A673 (cell line): ENCODE measurements around the gene ERP44. TPM values are rescaled to one million over a fixed set of nuclear protein-coding genes. Genes with fewer than 3 reads are reported as not detected.

Source experiments
- BruUV-seq: library from RNA; stranded (reverse); fragments of 400-500 nt; replicated peaks from 2 replicates; lab custom pipeline; 2021; lab: Mats Ljungman, UMichigan
- CTCF ChIA-PET: fragments of 300-600 bp; sonication (Branson Sonifier 250); formaldehyde crosslinking; loops from one replicate; lab custom pipeline; 2022; ENCODE audit warnings: antibody characterized with exemption; lab: Charles Lee
- POLR2A ChIA-PET: fragments of 300-600 bp; sonication (Branson Sonifier 250); formaldehyde crosslinking; loops from one replicate; lab custom pipeline; 2022; ENCODE audit warnings: antibody characterized with exemption; ENCODE audit not compliant: low non-redundant PET; lab: Charles Lee
- DNase-seq: peaks from one replicate; pipeline ENCODE4 v3.0.0-alpha.2; 2015; ENCODE audit warnings: low spot score
- H3K27ac ChIP-seq: fragments of 200-600 bp; sonication (generic); 2 replicates; pipeline ENCODE4 v1.5.1; 2016; ENCODE audit warnings: mixed run types, low read depth, mild to moderate bottlenecking, mixed read lengths, antibody characterized with exemption, low read length; ENCODE audit not compliant: poor library complexity, severe bottlenecking
- H3K27me3 ChIP-seq: fragments of 200-600 bp; sonication (generic); replicated peaks from 2 replicates; pipeline ENCODE4 v1.6.1; 2017; ENCODE audit warnings: mixed run types, low read depth, mild to moderate bottlenecking, mixed read lengths, antibody characterized with exemption, low read length; ENCODE audit not compliant: insufficient read depth, poor library complexity
- H3K36me3 ChIP-seq: fragments of 200-600 bp; sonication (generic); 2 replicates; pipeline ENCODE4 v1.6.1; 2016; ENCODE audit warnings: mixed run types, mild to moderate bottlenecking, mixed read lengths, antibody characterized with exemption, low read length; ENCODE audit not compliant: insufficient read depth, poor library complexity, severe bottlenecking
- H3K4me1 ChIP-seq: fragments of 200-600 bp; sonication (generic); 2 replicates; pipeline ENCODE4 v1.6.1; 2017; ENCODE audit warnings: mixed run types, mild to moderate bottlenecking, mixed read lengths, antibody characterized with exemption, low read length; ENCODE audit not compliant: insufficient read depth, poor library complexity, severe bottlenecking
- H3K4me3 ChIP-seq: fragments of 200-600 bp; sonication (generic); 2 replicates; pipeline ENCODE4 v1.5.1; 2016; ENCODE audit warnings: low read depth, mixed run types, mild to moderate bottlenecking, mixed read lengths, low read length; ENCODE audit not compliant: poor library complexity, severe bottlenecking
- H3K9me3 ChIP-seq: fragments of 200-600 bp; sonication (generic); 2 replicates; pipeline ENCODE4 v1.6.1; 2016; ENCODE audit warnings: mixed run types, low read depth, mild to moderate bottlenecking, mixed read lengths, antibody characterized with exemption, low read length; ENCODE audit not compliant: poor library complexity, severe bottlenecking
- CTCF ChIP-seq: fragments of 300-800, 200-600 bp; sonication (generic); conservative IDR thresholded peaks from 2 replicates; pipeline ENCODE4 v1.5.1; 2017; ENCODE audit warnings: low read depth, mild to moderate bottlenecking, antibody characterized with exemption, low read length, moderate library complexity, mixed read lengths
- EZH2 ChIP-seq: fragments of 200-600 bp; sonication (generic); IDR thresholded peaks from 2 replicates; pipeline ENCODE4 v1.6.1; 2017; ENCODE audit warnings: borderline replicate concordance, low read depth, mild to moderate bottlenecking, mixed read lengths, antibody characterized with exemption, low read length; ENCODE audit not compliant: poor library complexity, severe bottlenecking
- intact Hi-C: fragments of 100-400 bp; cut with micrococcal nuclease; formaldehyde crosslinking; loops from one replicate; pipeline ENCODE4 v1.10.0; 2022; ENCODE audit not compliant: unreplicated experiment
- total RNA-seq: library from RNA; stranded (reverse); gene quantifications from 2 replicates; pipeline ENCODE4 v1.2.3, GENCODE V29; 2021

ERP44 gene
- total RNA-seq, 1 experiment from 2014 or later: 16.8 TPM

GRCh38 chr9:99931155-99931840 is 167.5 kb downstream of the ERP44 start:
- POLR2A ChIA-PET: no interaction called here
- Histone ChIP-seq H3K27me3 (no peaks in the 10 kb centered on the region), H3K4me1 (no peaks in the 10 kb centered on the region), H3K4me3 (no peak overlapping the region), H3K36me3 (peaks cover 4% of the 10 kb centered on the region), H3K9me3 (peaks cover 6% of the 10 kb centered on the region), H3K27ac (no peak overlapping the region)
- TF ChIP-seq CTCF (no peak), EZH2 (no peak)
- no TSS peak for BruUV-seq
- no peak for DNase-seq
- CTCF ChIA-PET: no interaction called here
- intact Hi-C loops: no loop called here

- BruUV-seq: no TSS peak
- POLR2A ChIA-PET: no interaction called here
- DNase-seq: no peak
- Histone ChIP-seq H3K36me3 (peaks cover 7% of the 10 kb centered on the region), H3K9me3 (peaks cover 14% of the 10 kb centered on the region), H3K27me3 (no peaks in the 10 kb centered on the region), H3K4me3 (no peak overlapping the region), H3K4me1 (no peaks in the 10 kb centered on the region), H3K27ac (no peak overlapping the region)
- TF ChIP-seq EZH2 (no peak), CTCF (no peak)
- intact Hi-C loops: no loop called here
- CTCF ChIA-PET: no interaction called here
Observed at GRCh38 chr9:99929652-99930051, 169.1 kb downstream of the ERP44 start.

Other genes starting within 250 kb of the ERP44 start
- 20.9 and 26.0 TPM in 2 replicates for gene STX17, start 192.3 kb downstream of the ERP44 start, total RNA-seq
- 21.8 and 23.3 TPM in 2 replicates for gene INVS, start 243 bp upstream of the ERP44 start, total RNA-seq